GM08714 (cell line): ENCODE measurements around the gene SELPLG.
"Not testable (repeated sequence)": the region's sequence is repeated elsewhere in the genome, so short reads cannot be mapped to it uniquely, and the experiment has no call there.

ENCODE experiments used
- H3K4me3 ChIP-seq: fragments of 200-500 bp; sonication (Bioruptor generic); 2 replicates; pipeline ENCODE4 v1.5.1; 2014; ENCODE audit warnings: mild to moderate bottlenecking, low read length, inconsistent platforms
- ZNF274 ChIP-seq: IDR thresholded peaks from 2 replicates; pipeline ENCODE4 v1.6.1; 2012; ENCODE audit warnings: mild to moderate bottlenecking, low read depth, low read length

SELPLG gene

GRCh38 chr12:108594323-108594903 lies 39.3 kb downstream of the SELPLG start:
- no peak overlapping the region for H3K4me3 ChIP-seq
- TF ChIP-seq ZNF274: no peak

GRCh38 chr12:108592033-108592909 lies 41.4 kb downstream of the SELPLG start:
- no peak overlapping the region for H3K4me3 ChIP-seq
- no peak for TF ChIP-seq ZNF274

GRCh38 chr12:108591267-108591980 lies 42.3 kb downstream of the SELPLG start:
- TF ChIP-seq ZNF274: no peak
- H3K4me3 ChIP-seq: no peak overlapping the region

GRCh38 chr12:108590463-108590862 lies 43.2 kb downstream of the SELPLG start:
- H3K4me3 ChIP-seq: not testable (repeated sequence)

GRCh38 chr12:108589840-108590229 lies 43.9 kb downstream of the SELPLG start:
- H3K4me3 ChIP-seq: no peak overlapping the region
- TF ChIP-seq ZNF274: no peak

GRCh38 chr12:108589028-108589839 lies 44.5 kb downstream of the SELPLG start:
- TF ChIP-seq ZNF274: no peak
- no peak overlapping the region for H3K4me3 ChIP-seq

- TF ChIP-seq ZNF274: no peak
- H3K4me3 ChIP-seq: no peak overlapping the region
Measured at GRCh38 chr12:108587826-108588225, 45.9 kb downstream of the SELPLG start.

- H3K4me3 ChIP-seq: no peak overlapping the region
- TF ChIP-seq ZNF274: no peak
Measured at GRCh38 chr12:108586306-108586705, 47.4 kb downstream of the SELPLG start.

- no peak for TF ChIP-seq ZNF274
- H3K4me3 ChIP-seq: no peak overlapping the region
Measured at GRCh38 chr12:108585864-108586263, 47.8 kb downstream of the SELPLG start.

GRCh38 chr12:108584456-108585065 lies 49.1 kb downstream of the SELPLG start:
- no peak overlapping the region for H3K4me3 ChIP-seq
- no peak for TF ChIP-seq ZNF274

- no peak overlapping the region for H3K4me3 ChIP-seq
- no peak for TF ChIP-seq ZNF274
Measured at GRCh38 chr12:108583991-108584390, 49.7 kb downstream of the SELPLG start.

GRCh38 chr12:108582978-108583770 lies 50.5 kb downstream of the SELPLG start:
- no peak for TF ChIP-seq ZNF274
- H3K4me3 ChIP-seq: no peak overlapping the region

- H3K4me3 ChIP-seq: no peak overlapping the region
- TF ChIP-seq ZNF274: no peak
Measured at GRCh38 chr12:108582509-108582908, 51.2 kb downstream of the SELPLG start.
